GM12878 (cell line): ENCODE results near the gene MACROD2. TPM values are rescaled to one million over a fixed set of nuclear protein-coding genes. Genes with fewer than 3 reads are reported as not detected.

ENCODE experiments used
- ATAC-seq: fragments of 200-7000 bp; cut with Tn5 transposase; 3 replicates; pipeline ENCODE4 v1.9.1; 2020; ENCODE audit warnings: mild to moderate bottlenecking, moderate library complexity
- BruUV-seq: library from RNA; stranded (reverse); fragments of 400-500 nt; replicated peaks from 2 replicates; lab custom pipeline; 2021; lab: Mats Ljungman, UMichigan
- CTCF ChIA-PET: fragments of 300-600 bp; sonication (Branson Sonifier 250); formaldehyde crosslinking; extraction: SDS; loops from one replicate; lab custom pipeline; 2021; ENCODE audit warnings: inconsistent platforms; lab: Yijun Ruan, JAX
- POLR2A ChIA-PET: fragments of 350-600 bp; formaldehyde crosslinking; extraction: SDS; loops from one replicate; lab custom pipeline; 2021; ENCODE audit warnings: inconsistent platforms; lab: Charles Lee
- RAD21 ChIA-PET: fragments of 300-600 bp; sonication (Branson Sonifier 250); formaldehyde crosslinking; loops from one replicate; lab custom pipeline; 2023; ENCODE audit warnings: antibody characterized with exemption; ENCODE audit not compliant: unreplicated experiment; lab: Charles Lee
- SMC1A ChIA-PET: fragments of 300-600 bp; sonication (Branson Sonifier 250); formaldehyde crosslinking; loops from one replicate; lab custom pipeline; 2023; ENCODE audit not compliant: unreplicated experiment, uncharacterized antibody; lab: Charles Lee
- DNase-seq: peaks from one replicate; pipeline ENCODE4 v3.0.0-alpha.2; 2011; ENCODE audit warnings: low read depth, low spot score
- FAIRE-seq: peaks from 3 replicates; lab custom pipeline; 2011; peaks lifted over from hg19 to GRCh38; lab: Jason Lieb, UNC
- H2AFZ ChIP-seq: 2 replicates; pipeline ENCODE4 v1.6.0; 2011; ENCODE audit warnings: low read depth, low read length, control low read depth; ENCODE audit not compliant: control insufficient read depth
- H3K27ac ChIP-seq: 2 replicates; pipeline ENCODE4 v1.5.1; 2011; ENCODE audit warnings: control low read depth; ENCODE audit not compliant: control insufficient read depth, insufficient read depth
- H3K27me3 ChIP-seq, 2 experiments: replicated peaks in 1 of 2; 2 replicates each; pipeline versions ENCODE4 v1.6.0 to v1.6.1; 2011; ENCODE audit warnings: low read length in 1 of 2; ENCODE audit not compliant: control insufficient read depth in 2 of 2, insufficient read depth in 2 of 2
- H3K36me3 ChIP-seq, 2 experiments: 2 replicates each; pipeline ENCODE4 v1.5.1; 2011; ENCODE audit warnings: low read length in 1 of 2; ENCODE audit not compliant: control insufficient read depth in 2 of 2, insufficient read depth in 2 of 2
- H3K4me1 ChIP-seq: 2 replicates; pipeline ENCODE4 v1.6.1; 2011; ENCODE audit warnings: mild to moderate bottlenecking, low read length, moderate library complexity, mixed read lengths; ENCODE audit not compliant: control insufficient read depth, insufficient read depth
- H3K4me2 ChIP-seq: 2 replicates; pipeline ENCODE4 v1.6.0; 2011; ENCODE audit warnings: control low read depth; ENCODE audit not compliant: control insufficient read depth, insufficient read depth
- H3K4me3 ChIP-seq: fragments of 200-600 bp; sonication (generic); 2 replicates; pipeline ENCODE4 v1.5.1; 2016
- H3K79me2 ChIP-seq: 2 replicates; pipeline ENCODE4 v1.6.0; 2011; ENCODE audit warnings: low read length; ENCODE audit not compliant: control insufficient read depth, insufficient read depth
- H3K9ac ChIP-seq: 2 replicates; pipeline ENCODE4 v1.8.0; 2011; ENCODE audit warnings: low read length, control low read depth, mixed read lengths; ENCODE audit not compliant: control insufficient read depth, insufficient read depth
- H3K9me3 ChIP-seq: replicated peaks from 3 replicates; pipeline ENCODE4 v1.5.1; 2011; ENCODE audit warnings: mild to moderate bottlenecking, low read length; ENCODE audit not compliant: control insufficient read depth, insufficient read depth
- H4K20me1 ChIP-seq: 2 replicates; pipeline ENCODE4 v1.6.0; 2011; ENCODE audit not compliant: control insufficient read depth, insufficient read depth
- ATF7 ChIP-seq: fragments of 450-650 bp; IDR thresholded peaks from 2 replicates; pipeline ENCODE4 v1.6.1; 2016; ENCODE audit warnings: low read depth, mild to moderate bottlenecking
- CREM ChIP-seq: IDR thresholded peaks from 2 replicates; pipeline ENCODE4 v1.6.1; 2014; ENCODE audit warnings: antibody characterized with exemption, low read depth
- EED ChIP-seq: sonication (generic); IDR thresholded peaks from 2 replicates; pipeline ENCODE4 v1.6.1; 2016; ENCODE audit warnings: antibody characterized with exemption, low read depth
- ETV6 ChIP-seq, 2 experiments: fragments of 450-650 bp in 1 of 2; IDR thresholded peaks in 1 of 2; conservative IDR thresholded peaks in 1 of 2; 2 replicates each; pipeline ENCODE4 v1.6.1; 2014; ENCODE audit warnings: antibody characterized with exemption in 1 of 2, borderline replicate concordance in 1 of 2, low read depth in 1 of 2, mild to moderate bottlenecking in 1 of 2, moderate library complexity in 1 of 2
- IKZF1 ChIP-seq: fragments of 450-650 bp; conservative IDR thresholded peaks from 2 replicates; pipeline ENCODE4 v1.6.1; 2017; ENCODE audit warnings: antibody characterized with exemption, mild to moderate bottlenecking
- RCOR1 ChIP-seq: conservative IDR thresholded peaks from 2 replicates; pipeline ENCODE4 v1.6.1; 2012; ENCODE audit warnings: low read depth, low read length, improper control_type of control experiment
- STAT1 ChIP-seq: fragments of 450-650 bp; conservative IDR thresholded peaks from 2 replicates; pipeline ENCODE4 v1.6.1; 2014; ENCODE audit warnings: antibody characterized with exemption, mild to moderate bottlenecking
- TBL1XR1 ChIP-seq: IDR thresholded peaks from 2 replicates; pipeline ENCODE4 v1.6.1; 2012; ENCODE audit warnings: low read depth, low read length, improper control_type of control experiment
- TCF12 ChIP-seq: IDR thresholded peaks from 2 replicates; pipeline ENCODE4 v1.6.1; 2011; ENCODE audit warnings: low read depth, mild to moderate bottlenecking, low read length
- TCF3 ChIP-seq: IDR thresholded peaks from 2 replicates; pipeline ENCODE4 v1.6.1; 2012; ENCODE audit warnings: low read depth, mild to moderate bottlenecking, low read length, borderline replicate concordance; ENCODE audit not compliant: insufficient read depth
- ZNF384 ChIP-seq: IDR thresholded peaks from 2 replicates; pipeline ENCODE4 v1.6.1; 2012; ENCODE audit warnings: low read depth, mild to moderate bottlenecking, low read length, improper control_type of control experiment, borderline replicate concordance
- WGBS: methylation state at CpG from one replicate; pipeline ENCODE4 v1.1.6; 2016; ENCODE audit warnings: low lambda C conversion rate; ENCODE audit not compliant: insufficient replicate concordance, insufficient coverage; ENCODE audit errors: missing lambda C conversion rate; 5-methylcytosine and 5-hydroxymethylcytosine counted together
- in situ Hi-C: fragments of 300-500 bp; cut with MboI; formaldehyde crosslinking; loops from 9 replicates; pipeline ENCODE4 v1.14.3; 2018; ENCODE audit warnings: mixed read lengths
- intact Hi-C: fragments of 100-400 bp; cut with micrococcal nuclease; formaldehyde crosslinking; loops from one replicate; pipeline ENCODE4 v1.14.2; 2022; ENCODE audit not compliant: unreplicated experiment
- polyA plus RNA-seq, 11 experiments: library from polyadenylated mRNA; depleted of rRNA in 4 of 11; unstranded in 6 of 11; stranded (reverse) in 5 of 11; fragments of >200 nt; fragmentation: Nextera tagmentation in 4 of 11; fragmentation: Illumina TruSeq in 1 of 11; extraction: Ambion mirVana in 4 of 11; extraction: Trizol in 1 of 11; gene quantifications; 1 replicate in 1 of 11; 2 replicates in 10 of 11; pipeline versions ENCODE4 v1.2.1 to v1.2.3, GENCODE V29; 2011 to 2016; ENCODE audit warnings: inconsistent platforms in 2 of 11, missing spikeins in 2 of 11, low read depth in 1 of 11
- total RNA-seq, 4 experiments: library from RNA; depleted of rRNA in 3 of 4; stranded (reverse); fragments of >200 nt in 3 of 4; fragmentation: Illumina TruSeq in 1 of 4; extraction: Trizol in 1 of 4; gene quantifications; 2 replicates each; pipeline versions ENCODE4 v1.2.1 to v1.2.3, GENCODE V29; 2013 to 2021
- TF ChIP-seq, protein P1 (sequence below): fragments of 450-650 bp; IDR thresholded peaks from 2 replicates; pipeline ENCODE4 v1.6.1; 2017; ENCODE audit warnings: low read depth, mild to moderate bottlenecking, moderate library complexity
- TF ChIP-seq, protein P2 (sequence below): fragments of 450-650 bp; conservative IDR thresholded peaks from 2 replicates; pipeline ENCODE4 v1.6.1; 2017; ENCODE audit warnings: mild to moderate bottlenecking, moderate library complexity
- TF ChIP-seq, protein P3 (sequence below): fragments of 150-350 bp; IDR thresholded peaks from 2 replicates; pipeline ENCODE4 v1.6.1; 2016; ENCODE audit warnings: low read depth, low read length
- TF ChIP-seq, protein P4 (sequence below): fragments of 150-350 bp; IDR thresholded peaks from 2 replicates; pipeline ENCODE4 v1.6.1; 2014; ENCODE audit warnings: mild to moderate bottlenecking, low read depth, low read length

The MACROD2 gene
- total and polyA plus RNA-seq, 10 of the 15 experiments (the other 5 are each of a cell fraction or from before 2014, with no cell fraction given) = 1.1 to 21.5 (median 2.2) TPM

DNA sequence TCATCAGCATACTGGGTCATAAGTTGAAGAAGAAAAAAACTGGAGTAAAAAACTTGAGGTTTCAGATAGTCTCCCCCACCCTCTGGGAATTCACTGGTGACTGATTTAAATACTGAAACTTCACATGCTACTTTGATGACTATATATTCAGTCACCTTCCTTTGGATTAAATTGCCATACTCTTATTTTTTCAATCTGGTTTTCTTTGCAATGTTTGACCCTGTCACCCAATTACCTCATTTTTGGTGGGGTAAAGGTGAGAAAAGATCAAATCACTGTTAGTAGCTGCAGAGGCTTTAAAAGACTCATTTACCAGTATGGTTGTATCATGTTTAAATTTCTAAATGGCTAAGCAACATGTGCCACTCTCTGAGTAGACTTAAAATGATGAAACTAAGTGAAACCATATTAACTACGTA is 1204.8 kb downstream of the MACROD2 start:
- SMC1A ChIA-PET = no interaction called here
- Histone ChIP-seq H2AFZ (no peak overlapping the region), H3K27ac (no peak overlapping the region), H3K79me2 (no peaks in the 10 kb centered on the region), H3K36me3 (no peaks in the 10 kb centered on the region), H3K4me2 (no peak overlapping the region; the same call in 1 of the 2 replicates), H3K9me3 (no peaks in the 10 kb centered on the region), H3K4me1 (peaks cover 8% of the 10 kb centered on the region), H3K27me3 (no peaks in the 10 kb centered on the region), H4K20me1 (no peaks in the 10 kb centered on the region), H3K9ac (no peak overlapping the region), H3K4me3 (no peak overlapping the region)
- ATAC-seq (peak; percentile 85), FAIRE-seq (no peak), DNase-seq (peak; percentile 51)
- BruUV-seq = no TSS peak
- in situ Hi-C loops = no loop called here
- RAD21 ChIA-PET = no interaction called here
- CTCF ChIA-PET = no interaction called here
- 48% methylated on average over 1 of the region's 1 CpG for WGBS
- intact Hi-C loops = loop anchor here (5.0 to 10.0 kb wide), 2 partner anchors 117 to 365 kb away; no protein-coding TSS in a partner anchor
- POLR2A ChIA-PET = no interaction called here
- TF ChIP-seq TCF12 (no peak), ATF7 (peak; percentile 41; the same call in 1 of the 2 replicates), ZNF384 (no peak; the same call in 1 of the 2 replicates), IKZF1 (no peak; the same call in 1 of the 2 replicates), STAT1 (no peak), ETV6 (conservative IDR thresholded peaks at IDR 0.05 in 1 of 2, IDR thresholded peaks at IDR 0.05 in 1 of 2; ENCODE audit: borderline replicate concordance in 1 of 2, low read depth in 1 of 2) (peak in 1 of 2 experiments; percentile 28; a peak in 1 of 4 replicates), TBL1XR1 (no peak), CREM (0 out of 2 replicates have a peak, but pooled peaks have one; percentile 45), TCF3 (no peak), RCOR1 (no peak), EED (peak; percentile 70)
- TF ChIP-seq, protein P1, sequence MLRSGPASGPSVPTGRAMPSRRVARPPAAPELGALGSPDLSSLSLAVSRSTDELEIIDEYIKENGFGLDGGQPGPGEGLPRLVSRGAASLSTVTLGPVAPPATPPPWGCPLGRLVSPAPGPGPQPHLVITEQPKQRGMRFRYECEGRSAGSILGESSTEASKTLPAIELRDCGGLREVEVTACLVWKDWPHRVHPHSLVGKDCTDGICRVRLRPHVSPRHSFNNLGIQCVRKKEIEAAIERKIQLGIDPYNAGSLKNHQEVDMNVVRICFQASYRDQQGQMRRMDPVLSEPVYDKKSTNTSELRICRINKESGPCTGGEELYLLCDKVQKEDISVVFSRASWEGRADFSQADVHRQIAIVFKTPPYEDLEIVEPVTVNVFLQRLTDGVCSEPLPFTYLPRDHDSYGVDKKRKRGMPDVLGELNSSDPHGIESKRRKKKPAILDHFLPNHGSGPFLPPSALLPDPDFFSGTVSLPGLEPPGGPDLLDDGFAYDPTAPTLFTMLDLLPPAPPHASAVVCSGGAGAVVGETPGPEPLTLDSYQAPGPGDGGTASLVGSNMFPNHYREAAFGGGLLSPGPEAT = no peak
- TF ChIP-seq, protein P2, sequence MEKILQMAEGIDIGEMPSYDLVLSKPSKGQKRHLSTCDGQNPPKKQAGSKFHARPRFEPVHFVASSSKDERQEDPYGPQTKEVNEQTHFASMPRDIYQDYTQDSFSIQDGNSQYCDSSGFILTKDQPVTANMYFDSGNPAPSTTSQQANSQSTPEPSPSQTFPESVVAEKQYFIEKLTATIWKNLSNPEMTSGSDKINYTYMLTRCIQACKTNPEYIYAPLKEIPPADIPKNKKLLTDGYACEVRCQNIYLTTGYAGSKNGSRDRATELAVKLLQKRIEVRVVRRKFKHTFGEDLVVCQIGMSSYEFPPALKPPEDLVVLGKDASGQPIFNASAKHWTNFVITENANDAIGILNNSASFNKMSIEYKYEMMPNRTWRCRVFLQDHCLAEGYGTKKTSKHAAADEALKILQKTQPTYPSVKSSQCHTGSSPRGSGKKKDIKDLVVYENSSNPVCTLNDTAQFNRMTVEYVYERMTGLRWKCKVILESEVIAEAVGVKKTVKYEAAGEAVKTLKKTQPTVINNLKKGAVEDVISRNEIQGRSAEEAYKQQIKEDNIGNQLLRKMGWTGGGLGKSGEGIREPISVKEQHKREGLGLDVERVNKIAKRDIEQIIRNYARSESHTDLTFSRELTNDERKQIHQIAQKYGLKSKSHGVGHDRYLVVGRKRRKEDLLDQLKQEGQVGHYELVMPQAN = no peak
- TF ChIP-seq, protein P3, sequence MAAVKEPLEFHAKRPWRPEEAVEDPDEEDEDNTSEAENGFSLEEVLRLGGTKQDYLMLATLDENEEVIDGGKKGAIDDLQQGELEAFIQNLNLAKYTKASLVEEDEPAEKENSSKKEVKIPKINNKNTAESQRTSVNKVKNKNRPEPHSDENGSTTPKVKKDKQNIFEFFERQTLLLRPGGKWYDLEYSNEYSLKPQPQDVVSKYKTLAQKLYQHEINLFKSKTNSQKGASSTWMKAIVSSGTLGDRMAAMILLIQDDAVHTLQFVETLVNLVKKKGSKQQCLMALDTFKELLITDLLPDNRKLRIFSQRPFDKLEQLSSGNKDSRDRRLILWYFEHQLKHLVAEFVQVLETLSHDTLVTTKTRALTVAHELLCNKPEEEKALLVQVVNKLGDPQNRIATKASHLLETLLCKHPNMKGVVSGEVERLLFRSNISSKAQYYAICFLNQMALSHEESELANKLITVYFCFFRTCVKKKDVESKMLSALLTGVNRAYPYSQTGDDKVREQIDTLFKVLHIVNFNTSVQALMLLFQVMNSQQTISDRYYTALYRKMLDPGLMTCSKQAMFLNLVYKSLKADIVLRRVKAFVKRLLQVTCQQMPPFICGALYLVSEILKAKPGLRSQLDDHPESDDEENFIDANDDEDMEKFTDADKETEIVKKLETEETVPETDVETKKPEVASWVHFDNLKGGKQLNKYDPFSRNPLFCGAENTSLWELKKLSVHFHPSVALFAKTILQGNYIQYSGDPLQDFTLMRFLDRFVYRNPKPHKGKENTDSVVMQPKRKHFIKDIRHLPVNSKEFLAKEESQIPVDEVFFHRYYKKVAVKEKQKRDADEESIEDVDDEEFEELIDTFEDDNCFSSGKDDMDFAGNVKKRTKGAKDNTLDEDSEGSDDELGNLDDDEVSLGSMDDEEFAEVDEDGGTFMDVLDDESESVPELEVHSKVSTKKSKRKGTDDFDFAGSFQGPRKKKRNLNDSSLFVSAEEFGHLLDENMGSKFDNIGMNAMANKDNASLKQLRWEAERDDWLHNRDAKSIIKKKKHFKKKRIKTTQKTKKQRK = no peak
- TF ChIP-seq, protein P4, sequence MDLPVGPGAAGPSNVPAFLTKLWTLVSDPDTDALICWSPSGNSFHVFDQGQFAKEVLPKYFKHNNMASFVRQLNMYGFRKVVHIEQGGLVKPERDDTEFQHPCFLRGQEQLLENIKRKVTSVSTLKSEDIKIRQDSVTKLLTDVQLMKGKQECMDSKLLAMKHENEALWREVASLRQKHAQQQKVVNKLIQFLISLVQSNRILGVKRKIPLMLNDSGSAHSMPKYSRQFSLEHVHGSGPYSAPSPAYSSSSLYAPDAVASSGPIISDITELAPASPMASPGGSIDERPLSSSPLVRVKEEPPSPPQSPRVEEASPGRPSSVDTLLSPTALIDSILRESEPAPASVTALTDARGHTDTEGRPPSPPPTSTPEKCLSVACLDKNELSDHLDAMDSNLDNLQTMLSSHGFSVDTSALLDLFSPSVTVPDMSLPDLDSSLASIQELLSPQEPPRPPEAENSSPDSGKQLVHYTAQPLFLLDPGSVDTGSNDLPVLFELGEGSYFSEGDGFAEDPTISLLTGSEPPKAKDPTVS = no peak
